Retinal pigment epithelial cell (primary cell): ENCODE measurements around the gene C2orf81.
"Not testable (repeated sequence)": the region's sequence is repeated elsewhere in the genome, so short reads cannot be mapped to it uniquely, and the experiment has no call there.

ENCODE experiments used
- DNase-seq: peaks from one replicate; pipeline ENCODE4 v3.0.0-alpha.2; 2010; ENCODE audit warnings: low read depth
- H3K4me3 ChIP-seq: 2 replicates; pipeline ENCODE4 v1.5.1; 2011; ENCODE audit warnings: mild to moderate bottlenecking, low read length, control low read depth, moderate library complexity
- TF ChIP-seq, protein P1 (sequence below): conservative IDR thresholded peaks from 2 replicates; pipeline ENCODE4 v1.5.1; 2011; ENCODE audit warnings: low read depth, low read length, control low read depth, inconsistent platforms

The C2orf81 gene

DNA sequence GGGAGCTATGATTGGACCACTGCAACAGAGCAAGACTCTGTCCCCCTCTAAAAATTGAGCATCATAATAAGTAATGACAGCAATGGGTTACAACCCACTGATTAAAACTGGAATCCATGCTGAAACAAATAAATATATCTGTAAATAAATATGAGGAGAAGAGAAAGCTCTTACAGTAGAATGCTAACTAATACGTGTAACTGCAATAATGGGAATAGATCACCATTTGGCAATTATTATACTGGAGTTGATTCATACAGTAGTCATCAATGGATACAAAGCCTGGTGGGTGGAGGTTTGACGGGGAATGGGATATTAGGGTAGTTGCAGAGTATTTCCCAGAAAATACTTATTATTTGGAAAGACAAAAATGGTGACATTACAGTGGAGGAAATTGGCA lies 27.4 kb upstream of the C2orf81 start:
- TF ChIP-seq, protein P1, sequence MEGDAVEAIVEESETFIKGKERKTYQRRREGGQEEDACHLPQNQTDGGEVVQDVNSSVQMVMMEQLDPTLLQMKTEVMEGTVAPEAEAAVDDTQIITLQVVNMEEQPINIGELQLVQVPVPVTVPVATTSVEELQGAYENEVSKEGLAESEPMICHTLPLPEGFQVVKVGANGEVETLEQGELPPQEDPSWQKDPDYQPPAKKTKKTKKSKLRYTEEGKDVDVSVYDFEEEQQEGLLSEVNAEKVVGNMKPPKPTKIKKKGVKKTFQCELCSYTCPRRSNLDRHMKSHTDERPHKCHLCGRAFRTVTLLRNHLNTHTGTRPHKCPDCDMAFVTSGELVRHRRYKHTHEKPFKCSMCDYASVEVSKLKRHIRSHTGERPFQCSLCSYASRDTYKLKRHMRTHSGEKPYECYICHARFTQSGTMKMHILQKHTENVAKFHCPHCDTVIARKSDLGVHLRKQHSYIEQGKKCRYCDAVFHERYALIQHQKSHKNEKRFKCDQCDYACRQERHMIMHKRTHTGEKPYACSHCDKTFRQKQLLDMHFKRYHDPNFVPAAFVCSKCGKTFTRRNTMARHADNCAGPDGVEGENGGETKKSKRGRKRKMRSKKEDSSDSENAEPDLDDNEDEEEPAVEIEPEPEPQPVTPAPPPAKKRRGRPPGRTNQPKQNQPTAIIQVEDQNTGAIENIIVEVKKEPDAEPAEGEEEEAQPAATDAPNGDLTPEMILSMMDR: no peak
- no peak overlapping the region for H3K4me3 ChIP-seq
- DNase-seq: no peak

DNA sequence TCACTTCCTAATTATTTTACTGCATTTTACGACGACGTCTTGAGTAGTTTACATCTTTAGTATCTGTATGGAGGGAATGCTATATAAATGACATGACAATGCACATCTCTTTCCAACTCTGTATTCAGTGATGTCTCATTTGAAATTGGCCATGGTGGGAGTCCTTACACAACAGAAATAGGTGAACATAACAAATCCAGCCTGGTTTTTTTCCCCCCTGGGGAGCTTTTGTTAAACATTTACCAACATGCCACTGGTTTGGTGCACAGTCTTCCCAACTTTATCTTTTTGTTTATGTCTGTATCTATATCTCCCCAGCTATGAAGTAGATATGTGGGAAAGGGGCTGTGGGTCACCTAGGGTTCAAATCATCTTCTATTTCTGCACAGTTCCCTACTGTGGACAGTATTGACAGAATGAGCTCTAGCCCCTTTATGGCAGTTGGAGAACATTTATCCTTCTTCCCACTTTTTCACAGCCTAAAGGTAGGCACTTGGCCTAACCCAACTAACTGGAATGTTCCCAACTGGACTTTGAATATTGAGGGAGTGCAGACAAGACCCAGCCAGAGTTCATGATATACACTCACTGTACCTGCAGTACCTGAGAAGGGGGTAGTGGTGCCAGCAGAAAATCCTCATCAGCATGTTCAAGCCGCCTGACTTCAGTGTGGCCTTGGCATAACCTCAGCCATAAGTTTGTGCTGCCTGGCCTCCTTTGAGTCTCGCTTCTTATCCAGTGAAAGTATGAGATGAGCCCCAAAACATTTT lies 26.0 kb upstream of the C2orf81 start:
- no peak overlapping the region for H3K4me3 ChIP-seq
- DNase-seq: no peak
- TF ChIP-seq, protein P1: no peak

DNA sequence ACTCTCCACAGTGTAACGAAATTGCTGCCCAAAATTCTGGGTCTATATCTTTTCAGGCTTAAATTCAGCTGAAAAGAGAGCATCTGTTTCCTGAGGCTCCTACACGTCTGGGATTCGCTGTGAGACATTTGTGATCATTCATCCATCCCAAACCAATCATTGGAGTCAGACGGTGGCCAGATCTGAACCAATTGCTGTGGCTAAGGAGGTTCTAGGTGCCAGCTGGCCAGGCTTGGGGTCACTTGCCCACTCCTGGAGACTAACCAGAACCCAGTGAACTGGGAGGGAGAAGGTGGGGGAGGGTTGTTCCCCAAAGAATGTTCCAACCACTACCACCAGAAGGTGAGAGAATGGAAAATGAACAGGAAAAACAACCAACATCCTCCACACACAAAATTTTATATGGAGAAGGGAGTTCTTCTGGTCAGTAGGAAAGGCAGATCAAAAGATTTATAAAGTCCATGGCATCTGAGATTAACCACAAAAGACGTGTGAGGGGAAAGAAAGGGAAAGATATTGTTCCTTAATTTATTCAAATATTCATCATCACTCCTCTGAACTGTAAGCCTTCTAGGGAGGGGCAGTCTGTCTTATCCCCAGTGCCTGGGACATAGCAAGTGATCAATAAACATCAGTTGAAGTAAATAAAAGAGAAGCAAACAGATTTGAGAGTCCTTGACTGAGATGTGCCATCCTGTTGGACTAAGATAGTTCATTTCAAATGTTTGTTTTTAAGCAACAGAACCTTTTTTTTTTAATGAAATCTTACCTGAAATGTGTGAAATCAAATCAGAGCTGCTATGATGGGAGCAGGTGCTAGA lies 23.3 kb upstream of the C2orf81 start:
- TF ChIP-seq, protein P1: no peak
- H3K4me3 ChIP-seq: no peak overlapping the region
- DNase-seq: no peak

DNA sequence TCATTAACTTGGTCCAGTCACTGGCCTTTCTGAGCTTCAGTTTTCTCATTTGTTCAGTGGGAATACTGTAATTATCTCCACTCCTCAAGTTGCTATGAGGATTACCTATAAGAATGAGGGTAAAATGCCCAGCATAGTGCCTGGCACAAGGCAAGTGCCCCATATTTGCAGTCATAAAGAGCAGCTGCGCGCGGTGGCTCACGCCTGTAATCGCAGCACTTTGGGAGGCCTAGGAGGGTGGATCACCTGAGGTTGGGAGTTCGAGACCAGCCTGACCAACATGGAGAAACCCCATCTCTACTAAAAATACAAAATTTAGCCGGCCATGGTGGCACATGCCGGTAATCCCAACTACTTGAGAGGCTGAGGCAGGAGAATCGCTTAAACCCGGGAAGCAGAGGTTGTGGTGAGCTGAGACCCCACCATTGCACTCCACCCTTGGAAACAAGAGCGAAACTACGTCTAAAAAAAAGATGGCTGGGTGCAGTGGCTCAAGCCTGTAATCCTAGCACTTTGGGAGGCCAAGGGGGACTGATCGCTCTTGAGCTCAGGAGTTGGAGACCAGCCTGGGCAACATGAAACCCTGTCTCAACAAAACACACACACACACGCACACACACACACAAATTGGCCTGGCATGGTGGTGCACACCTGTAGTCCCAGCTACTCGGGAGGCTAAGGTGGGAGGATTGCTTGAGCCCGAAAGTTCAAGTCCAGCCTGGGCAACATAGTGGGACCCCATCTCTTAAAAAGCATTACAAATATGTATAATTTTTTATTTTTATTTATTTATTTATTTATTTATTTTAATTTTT lies 21.3 kb upstream of the C2orf81 start:
- H3K4me3 ChIP-seq, DNase-seq: not testable (repeated sequence)

DNA sequence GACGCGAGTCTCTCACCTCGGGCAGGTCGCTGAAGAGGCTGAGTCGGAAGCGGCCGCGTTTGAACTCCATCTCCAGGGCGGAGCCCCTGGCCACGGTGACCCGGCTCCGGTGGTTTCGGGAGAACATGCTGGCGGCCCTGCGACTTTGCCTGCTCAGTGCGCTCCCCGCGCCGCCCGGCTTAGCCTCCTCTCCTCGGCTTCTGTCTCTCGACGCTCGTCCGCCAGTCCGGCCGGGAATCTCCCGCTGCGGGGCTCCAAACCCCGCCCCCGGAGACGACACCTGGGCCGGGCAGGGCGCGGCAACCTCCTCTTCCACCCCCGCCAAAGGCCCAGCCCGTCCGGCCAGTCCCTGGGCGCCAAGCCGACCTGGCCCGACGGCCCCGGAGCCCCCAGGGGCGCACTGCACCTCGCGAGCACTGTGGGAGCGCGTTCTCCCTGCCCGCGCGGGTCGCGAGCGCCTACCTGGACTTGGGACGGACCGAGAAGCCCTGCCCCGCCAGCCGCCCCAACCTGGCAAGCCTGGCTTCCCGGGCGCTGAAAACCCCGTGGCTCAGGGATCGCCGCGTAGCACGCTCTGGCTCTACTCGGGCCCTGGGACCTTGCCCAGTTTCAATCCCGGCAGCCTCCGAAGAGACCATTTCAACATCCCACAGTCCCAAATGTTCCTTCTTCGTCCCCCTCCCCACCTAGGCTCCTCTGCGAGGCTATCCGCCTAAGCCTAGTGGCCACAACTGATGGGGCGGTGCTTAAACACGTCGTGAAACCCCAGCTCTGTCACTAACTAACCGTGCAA lies 20.5 kb upstream of the C2orf81 start, which contains the start of gene RTKN:
Gene RTKN, minus strand, starts transcription at position 248 of the 793 bp plus-strand sequence. Its CDS starts 121 bp downstream, at position 127.
- H3K4me3 ChIP-seq: peak within 1 kb of the TSS; percentile 65
- DNase-seq: no peak
- TF ChIP-seq, protein P1: no peak

DNA sequence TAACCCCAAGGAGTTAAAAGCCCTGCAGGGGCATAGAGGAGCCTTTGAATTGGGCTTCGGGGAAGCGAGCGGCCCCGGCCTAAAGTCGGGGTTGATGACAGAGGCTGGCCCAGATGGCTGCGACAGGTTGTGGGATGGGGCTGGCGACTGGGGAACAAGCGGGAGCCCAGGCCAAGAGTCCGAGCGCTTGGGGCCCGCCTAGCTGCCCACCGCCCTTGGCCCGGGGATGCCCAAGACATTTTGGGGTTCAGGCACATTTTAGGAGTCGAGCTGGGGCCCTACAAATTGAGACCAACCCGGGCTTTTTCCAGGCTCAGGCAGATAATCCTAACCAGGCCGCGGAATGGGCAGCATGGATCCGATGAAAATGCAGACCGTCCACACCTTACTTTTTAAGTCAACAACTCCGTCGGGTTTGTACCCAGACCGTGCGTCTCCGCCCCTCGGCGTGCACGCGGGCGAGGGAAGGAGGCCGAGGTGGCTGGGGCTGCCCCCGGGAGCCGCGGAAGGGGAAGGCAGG lies 19.8 kb upstream of the C2orf81 start:
- peak overlapping the region; percentile 65 for H3K4me3 ChIP-seq
- TF ChIP-seq, protein P1: no peak
- DNase-seq: no peak
